Measurements from ENCODE around the gene GBA2. TPM values are rescaled to one million over a fixed set of nuclear protein-coding genes. Genes with fewer than 3 reads are reported as not detected.

GBA2 gene
- total RNA-seq, 2 donors from 2014 or later = 64.1 to 76.3 TPM

- DNase-seq (ENCODE audit: low spot score) = no peak
- Histone ChIP-seq H3K27ac (no peak overlapping the region), H3K36me3 (peaks cover 100% of the 10 kb centered on the region), H3K9me3 (no peaks in the 10 kb centered on the region), H3K4me1 (no peaks in the 10 kb centered on the region), H3K27me3 (no peaks in the 10 kb centered on the region), H3K4me3 (no peak overlapping the region)
- no peak for TF ChIP-seq CTCF (IDR thresholded peaks at IDR 0.05)
These were observed 30.1 kb downstream of the GBA2 start for GRCh38 chr9:35718721-35719511.

GRCh38 chr9:35717132-35717870 is 31.7 kb downstream of the GBA2 start:
- no peaks in the 10 kb centered on the region for H3K4me1 ChIP-seq
- H3K9me3 ChIP-seq = no peaks in the 10 kb centered on the region
- no peak for DNase-seq (ENCODE audit: low spot score)
- H3K36me3 ChIP-seq = peaks cover 100% of the 10 kb centered on the region
- no peak overlapping the region for H3K27ac ChIP-seq
- no peak for TF ChIP-seq CTCF (IDR thresholded peaks at IDR 0.05)
- no peaks in the 10 kb centered on the region for H3K27me3 ChIP-seq
- H3K4me3 ChIP-seq = no peak overlapping the region

- Histone ChIP-seq H3K4me3 (no peak overlapping the region), H3K36me3 (peaks cover 100% of the 10 kb centered on the region), H3K9me3 (no peaks in the 10 kb centered on the region), H3K4me1 (peaks cover 0 to 5% of the 10 kb centered on the region in 2 donors), H3K27me3 (no peaks in the 10 kb centered on the region), H3K27ac (no peak overlapping the region)
- DNase-seq (ENCODE audit: low spot score) = no peak
- TF ChIP-seq CTCF (IDR thresholded peaks at IDR 0.05) = no peak
These were observed 32.8 kb downstream of the GBA2 start for GRCh38 chr9:35716230-35716629.

GRCh38 chr9:35714579-35715252 is 34.3 kb downstream of the GBA2 start:
- Histone ChIP-seq H3K36me3 (peaks cover 99% of the 10 kb centered on the region), H3K4me1 (peaks cover 0 to 10% of the 10 kb centered on the region in 2 donors), H3K9me3 (no peaks in the 10 kb centered on the region), H3K27ac (no peak overlapping the region), H3K4me3 (no peak overlapping the region), H3K27me3 (no peaks in the 10 kb centered on the region)
- no peak for DNase-seq (ENCODE audit: low spot score)
- TF ChIP-seq CTCF (IDR thresholded peaks at IDR 0.05) = no peak

- DNase-seq (ENCODE audit: low spot score) = no peak
- no peak for TF ChIP-seq CTCF (IDR thresholded peaks at IDR 0.05)
These were observed 34.9 kb downstream of the GBA2 start for GRCh38 chr9:35714123-35714522.

More at GRCh38 chr9:35714123-35714522, 34.9 kb downstream of the GBA2 start:
- H3K27ac ChIP-seq = no peak overlapping the region
- H3K36me3 ChIP-seq = peaks cover 99% of the 10 kb centered on the region
- H3K9me3 ChIP-seq = no peaks in the 10 kb centered on the region
- H3K4me3 ChIP-seq = no peak overlapping the region
- peaks cover 0 to 10% of the 10 kb centered on the region in 2 donors for H3K4me1 ChIP-seq
- no peaks in the 10 kb centered on the region for H3K27me3 ChIP-seq

All from right atrium auricular region (tissue), 2 donors.